ENCODE measurements around the gene CHRM4.

The CHRM4 gene

GRCh38 chr11:46402957-46403902 lies 11.7 kb upstream of the CHRM4 start:
- Histone ChIP-seq H3K9me3 (ENCODE audit: control insufficient read depth, low read length) (no peaks in the 10 kb centered on the region), H3K36me3 (ENCODE audit: control insufficient read depth, insufficient read depth, low read length) (peaks cover 64% of the 10 kb centered on the region), H3K27ac (ENCODE audit: low read depth, low read length, severe bottlenecking) (no peak overlapping the region), H3K4me1 (ENCODE audit: control insufficient read depth, insufficient read depth, low read length, poor library complexity, severe bottlenecking) (no peaks in the 10 kb centered on the region), H3K4me3 (ENCODE audit: extremely low read depth, insufficient read depth, low read length, poor library complexity, severe bottlenecking) (no peak overlapping the region)
- 92 to 93% methylated on average over 4 of the region's 6 CpGs for WGBS, 2 experiments (ENCODE audit: insufficient coverage in 2 of 2)

GRCh38 chr11:46397526-46397925 lies 6.0 kb upstream of the CHRM4 start:
- Histone ChIP-seq H3K36me3 (ENCODE audit: control insufficient read depth, insufficient read depth, low read length) (peaks cover 34% of the 10 kb centered on the region), H3K4me1 (ENCODE audit: control insufficient read depth, insufficient read depth, low read length, poor library complexity, severe bottlenecking) (no peaks in the 10 kb centered on the region), H3K4me3 (ENCODE audit: extremely low read depth, insufficient read depth, low read length, poor library complexity, severe bottlenecking) (no peak overlapping the region), H3K9me3 (ENCODE audit: control insufficient read depth, low read length) (no peaks in the 10 kb centered on the region), H3K27ac (ENCODE audit: low read depth, low read length, severe bottlenecking) (no peak overlapping the region)
- WGBS, 2 experiments (ENCODE audit: insufficient coverage in 2 of 2), result 93 to 98% methylated on average over 12 to 17 of the region's 19 CpGs

- Histone ChIP-seq H3K9me3 (ENCODE audit: control insufficient read depth, low read length) (no peaks in the 10 kb centered on the region), H3K36me3 (ENCODE audit: control insufficient read depth, insufficient read depth, low read length) (peaks cover 16% of the 10 kb centered on the region), H3K4me3 (ENCODE audit: extremely low read depth, insufficient read depth, low read length, poor library complexity, severe bottlenecking) (no peak overlapping the region), H3K27ac (ENCODE audit: low read depth, low read length, severe bottlenecking) (no peak overlapping the region), H3K4me1 (ENCODE audit: control insufficient read depth, insufficient read depth, low read length, poor library complexity, severe bottlenecking) (peaks cover 13% of the 10 kb centered on the region)
- WGBS, 2 experiments (ENCODE audit: insufficient coverage in 2 of 2), result 93 to 95% methylated on average over 3 to 4 of the region's 4 CpGs
Measured at GRCh38 chr11:46393759-46394158, 2.2 kb upstream of the CHRM4 start.

GRCh38 chr11:46393231-46393616 lies 1.6 kb upstream of the CHRM4 start:
- WGBS, 2 experiments (ENCODE audit: insufficient coverage in 2 of 2), result 80% methylated on average over 2 of the region's 4 CpGs; no CpG with 5 or more reads in 1 of the 2 experiments
- Histone ChIP-seq H3K36me3 (ENCODE audit: control insufficient read depth, insufficient read depth, low read length) (peaks cover 16% of the 10 kb centered on the region), H3K4me3 (ENCODE audit: extremely low read depth, insufficient read depth, low read length, poor library complexity, severe bottlenecking) (peak overlapping the region; percentile 23), H3K4me1 (ENCODE audit: control insufficient read depth, insufficient read depth, low read length, poor library complexity, severe bottlenecking) (peaks cover 18% of the 10 kb centered on the region), H3K9me3 (ENCODE audit: control insufficient read depth, low read length) (no peaks in the 10 kb centered on the region), H3K27ac (ENCODE audit: low read depth, low read length, severe bottlenecking) (no peak overlapping the region)

- H3K4me3 ChIP-seq (ENCODE audit: extremely low read depth, insufficient read depth, low read length, poor library complexity, severe bottlenecking), result peak overlapping the region; percentile 47
- 3 to 4% methylated on average over 48 to 66 of the region's 71 CpGs for WGBS, 2 experiments (ENCODE audit: insufficient coverage in 2 of 2)
- peaks cover 11% of the 10 kb centered on the region for H3K36me3 ChIP-seq (ENCODE audit: control insufficient read depth, insufficient read depth, low read length)
- no peaks in the 10 kb centered on the region for H3K9me3 ChIP-seq (ENCODE audit: control insufficient read depth, low read length)
- no peak overlapping the region for H3K27ac ChIP-seq (ENCODE audit: low read depth, low read length, severe bottlenecking)
- peaks cover 24% of the 10 kb centered on the region for H3K4me1 ChIP-seq (ENCODE audit: control insufficient read depth, insufficient read depth, low read length, poor library complexity, severe bottlenecking)
Measured at GRCh38 chr11:46392421-46393230, 1.1 kb upstream of the CHRM4 start.

GRCh38 chr11:46391186-46391577 lies 394 bp downstream of the CHRM4 start:
- Histone ChIP-seq H3K4me3 (ENCODE audit: extremely low read depth, insufficient read depth, low read length, poor library complexity, severe bottlenecking) (peak overlapping the region; percentile 47), H3K4me1 (ENCODE audit: control insufficient read depth, insufficient read depth, low read length, poor library complexity, severe bottlenecking) (peaks cover 27% of the 10 kb centered on the region)
- WGBS, 2 experiments (ENCODE audit: insufficient coverage in 2 of 2), result 2 to 7% methylated on average over 8 to 24 of the region's 31 CpGs

GRCh38 chr11:46390331-46391171 lies 1.0 kb downstream of the CHRM4 start:
- peaks cover 27% of the 10 kb centered on the region for H3K4me1 ChIP-seq (ENCODE audit: control insufficient read depth, insufficient read depth, low read length, poor library complexity, severe bottlenecking)
- no peak overlapping the region for H3K27ac ChIP-seq (ENCODE audit: low read depth, low read length, severe bottlenecking)
- WGBS, 2 experiments (ENCODE audit: insufficient coverage in 2 of 2), result 9 to 10% methylated on average over 31 of the region's 49 CpGs
- H3K4me3 ChIP-seq (ENCODE audit: extremely low read depth, insufficient read depth, low read length, poor library complexity, severe bottlenecking), result peak overlapping the region; percentile 47
- no peaks in the 10 kb centered on the region for H3K9me3 ChIP-seq (ENCODE audit: control insufficient read depth, low read length)
- no peaks in the 10 kb centered on the region for H3K36me3 ChIP-seq (ENCODE audit: control insufficient read depth, insufficient read depth, low read length)

More at GRCh38 chr11:46391186-46391577, 394 bp downstream of the CHRM4 start:
- Histone ChIP-seq H3K36me3 (ENCODE audit: control insufficient read depth, insufficient read depth, low read length) (no peaks in the 10 kb centered on the region), H3K27ac (ENCODE audit: low read depth, low read length, severe bottlenecking) (no peak overlapping the region), H3K9me3 (ENCODE audit: control insufficient read depth, low read length) (no peaks in the 10 kb centered on the region)

- no peak overlapping the region for H3K27ac ChIP-seq (ENCODE audit: low read depth, low read length, severe bottlenecking)
- 4 to 5% methylated on average over 71 to 76 of the region's 80 CpGs for WGBS, 2 experiments (ENCODE audit: insufficient coverage in 2 of 2)
- peaks cover 3% of the 10 kb centered on the region for H3K36me3 ChIP-seq (ENCODE audit: control insufficient read depth, insufficient read depth, low read length)
- H3K4me1 ChIP-seq (ENCODE audit: control insufficient read depth, insufficient read depth, low read length, poor library complexity, severe bottlenecking), result peaks cover 27% of the 10 kb centered on the region
- peak overlapping the region; percentile 38 for H3K4me3 ChIP-seq (ENCODE audit: extremely low read depth, insufficient read depth, low read length, poor library complexity, severe bottlenecking)
- H3K9me3 ChIP-seq (ENCODE audit: control insufficient read depth, low read length), result no peaks in the 10 kb centered on the region
Measured at GRCh38 chr11:46389450-46390330, 1.9 kb downstream of the CHRM4 start.

GRCh38 chr11:46388619-46389449 lies 2.7 kb downstream of the CHRM4 start:
- peak overlapping the region; percentile 38 for H3K4me3 ChIP-seq (ENCODE audit: extremely low read depth, insufficient read depth, low read length, poor library complexity, severe bottlenecking)
- no peaks in the 10 kb centered on the region for H3K9me3 ChIP-seq (ENCODE audit: control insufficient read depth, low read length)
- H3K27ac ChIP-seq (ENCODE audit: low read depth, low read length, severe bottlenecking), result no peak overlapping the region
- 5 to 11% methylated on average over 18 of the region's 21 CpGs for WGBS, 2 experiments (ENCODE audit: insufficient coverage in 2 of 2)
- peaks cover 10% of the 10 kb centered on the region for H3K36me3 ChIP-seq (ENCODE audit: control insufficient read depth, insufficient read depth, low read length)
- H3K4me1 ChIP-seq (ENCODE audit: control insufficient read depth, insufficient read depth, low read length, poor library complexity, severe bottlenecking), result peaks cover 27% of the 10 kb centered on the region

All from mesodermal cell (in vitro differentiated cells).